ENCODE measurements around the gene PARD3B.

DNA sequence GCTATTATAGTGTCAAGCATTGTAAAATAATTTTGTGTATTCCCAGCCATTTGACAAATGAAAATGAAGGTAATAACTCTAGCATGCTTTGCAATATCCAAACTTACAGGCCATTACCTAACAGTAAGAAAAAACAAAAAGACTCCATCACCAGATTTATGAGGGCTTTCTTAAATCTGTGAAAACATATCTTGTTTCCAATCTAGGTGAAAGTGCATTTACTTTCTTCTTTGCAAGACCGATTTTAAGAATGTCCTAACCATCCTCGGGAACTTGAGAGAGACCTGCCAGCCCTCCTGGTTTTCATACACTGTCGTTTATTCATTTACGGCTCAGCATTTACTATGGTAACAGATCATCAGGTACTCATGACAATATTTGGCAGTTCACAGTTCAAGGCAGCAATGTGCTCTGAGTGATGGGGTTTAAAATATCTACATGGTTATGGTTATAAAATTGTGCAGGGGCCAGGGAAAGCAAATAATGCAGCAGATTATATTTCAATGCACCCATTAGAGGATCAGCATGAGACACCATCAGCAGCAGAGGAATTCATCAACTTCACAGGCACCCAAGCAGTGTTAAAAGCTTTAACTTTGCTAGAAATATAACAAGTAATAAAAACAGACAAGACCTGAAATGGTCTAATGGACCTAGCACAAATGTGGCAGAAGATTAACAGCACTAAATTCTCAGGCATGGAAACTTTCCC, 34.4 kb upstream of the PARD3B start:
- TF ChIP-seq, protein P1, sequence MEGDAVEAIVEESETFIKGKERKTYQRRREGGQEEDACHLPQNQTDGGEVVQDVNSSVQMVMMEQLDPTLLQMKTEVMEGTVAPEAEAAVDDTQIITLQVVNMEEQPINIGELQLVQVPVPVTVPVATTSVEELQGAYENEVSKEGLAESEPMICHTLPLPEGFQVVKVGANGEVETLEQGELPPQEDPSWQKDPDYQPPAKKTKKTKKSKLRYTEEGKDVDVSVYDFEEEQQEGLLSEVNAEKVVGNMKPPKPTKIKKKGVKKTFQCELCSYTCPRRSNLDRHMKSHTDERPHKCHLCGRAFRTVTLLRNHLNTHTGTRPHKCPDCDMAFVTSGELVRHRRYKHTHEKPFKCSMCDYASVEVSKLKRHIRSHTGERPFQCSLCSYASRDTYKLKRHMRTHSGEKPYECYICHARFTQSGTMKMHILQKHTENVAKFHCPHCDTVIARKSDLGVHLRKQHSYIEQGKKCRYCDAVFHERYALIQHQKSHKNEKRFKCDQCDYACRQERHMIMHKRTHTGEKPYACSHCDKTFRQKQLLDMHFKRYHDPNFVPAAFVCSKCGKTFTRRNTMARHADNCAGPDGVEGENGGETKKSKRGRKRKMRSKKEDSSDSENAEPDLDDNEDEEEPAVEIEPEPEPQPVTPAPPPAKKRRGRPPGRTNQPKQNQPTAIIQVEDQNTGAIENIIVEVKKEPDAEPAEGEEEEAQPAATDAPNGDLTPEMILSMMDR (IDR thresholded peaks at IDR 0.05), result no peak
- TF ChIP-seq POLR2A (IDR thresholded peaks at IDR 0.05), result no peak
